Rectal smooth muscle tissue (tissue), 1 donor: ENCODE results near the gene FIS1.

Experiments used
- H3K27ac ChIP-seq: one replicate; pipeline ENCODE4 v1.7.0; 2013; ENCODE audit warnings: low read depth, low read length, inconsistent platforms
- H3K27me3 ChIP-seq: one replicate; pipeline ENCODE4 v1.7.0; 2013; ENCODE audit warnings: low read length; ENCODE audit not compliant: control insufficient read depth, insufficient read depth
- H3K36me3 ChIP-seq: one replicate; pipeline ENCODE4 v1.7.0; 2013; ENCODE audit warnings: low read length; ENCODE audit not compliant: control insufficient read depth, insufficient read depth
- H3K4me1 ChIP-seq: one replicate; pipeline ENCODE4 v1.7.0; 2013; ENCODE audit warnings: low read length; ENCODE audit not compliant: control insufficient read depth, insufficient read depth
- H3K4me3 ChIP-seq: one replicate; pipeline ENCODE4 v1.7.0; 2013; ENCODE audit warnings: low read length
- H3K9ac ChIP-seq: one replicate; pipeline ENCODE4 v1.7.0; 2013; ENCODE audit warnings: low read length

The FIS1 gene

GRCh38 chr7:101218236-101219125 is 26.4 kb downstream of the FIS1 start:
- Histone ChIP-seq H3K9ac (peak overlapping the region; percentile 33), H3K36me3 (peaks cover 8% of the 10 kb centered on the region), H3K4me1 (peaks cover 13% of the 10 kb centered on the region), H3K27ac (no peak overlapping the region), H3K27me3 (no peaks in the 10 kb centered on the region), H3K4me3 (peak overlapping the region; percentile 87)

- peak within 1 kb of the TSS; percentile 82 for H3K27ac ChIP-seq
- peaks cover 13% of the 10 kb centered on the region for H3K4me1 ChIP-seq
- peak within 1 kb of the TSS; percentile 87 for H3K4me3 ChIP-seq
- no peaks in the 10 kb centered on the region for H3K27me3 ChIP-seq
- peak within 1 kb of the TSS; percentile 69 for H3K9ac ChIP-seq
- H3K36me3 ChIP-seq: peaks cover 4% of the 10 kb centered on the region
These were observed 27.3 kb downstream of the FIS1 start, which contains the start of the genes PLOD3 and ZNHIT1 for GRCh38 chr7:101217388-101218235. Gene PLOD3, minus strand, starts transcription at chr7:101217581. Its CDS starts 307 bp downstream, at chr7:101217274. Gene ZNHIT1, plus strand, starts transcription at chr7:101218165. Its CDS starts 31 bp downstream, at chr7:101218196.

- H3K4me1 ChIP-seq: peaks cover 13% of the 10 kb centered on the region
- H3K27ac ChIP-seq: peak overlapping the region; percentile 82
- H3K27me3 ChIP-seq: no peaks in the 10 kb centered on the region
- H3K36me3 ChIP-seq: peaks cover 6% of the 10 kb centered on the region
- peak overlapping the region; percentile 80 for H3K4me3 ChIP-seq
- peak overlapping the region; percentile 69 for H3K9ac ChIP-seq
These were observed 28.0 kb downstream of the FIS1 start for GRCh38 chr7:101216860-101217387.

- H3K9ac ChIP-seq: peak overlapping the region; percentile 69
- H3K27me3 ChIP-seq: no peaks in the 10 kb centered on the region
- H3K27ac ChIP-seq: no peak overlapping the region
- peak overlapping the region; percentile 80 for H3K4me3 ChIP-seq
- peaks cover 5% of the 10 kb centered on the region for H3K36me3 ChIP-seq
- H3K4me1 ChIP-seq: peaks cover 13% of the 10 kb centered on the region
These were observed 28.7 kb downstream of the FIS1 start for GRCh38 chr7:101216001-101216859.

- Histone ChIP-seq H3K9ac (no peak overlapping the region), H3K36me3 (peaks cover 15% of the 10 kb centered on the region), H3K4me3 (no peak overlapping the region), H3K4me1 (peaks cover 8% of the 10 kb centered on the region), H3K27me3 (no peaks in the 10 kb centered on the region), H3K27ac (no peak overlapping the region)
These were observed 32.9 kb downstream of the FIS1 start for GRCh38 chr7:101212014-101212413.

GRCh38 chr7:101211501-101211900 is 33.4 kb downstream of the FIS1 start:
- Histone ChIP-seq H3K4me1 (peaks cover 6% of the 10 kb centered on the region), H3K4me3 (no peak overlapping the region), H3K9ac (no peak overlapping the region), H3K27ac (no peak overlapping the region), H3K36me3 (peaks cover 16% of the 10 kb centered on the region), H3K27me3 (no peaks in the 10 kb centered on the region)

GRCh38 chr7:101210143-101210542 is 34.7 kb downstream of the FIS1 start:
- Histone ChIP-seq H3K4me3 (no peak overlapping the region), H3K4me1 (no peaks in the 10 kb centered on the region), H3K27ac (no peak overlapping the region), H3K9ac (no peak overlapping the region), H3K27me3 (no peaks in the 10 kb centered on the region), H3K36me3 (peaks cover 16% of the 10 kb centered on the region)

- no peak overlapping the region for H3K4me3 ChIP-seq
- no peak overlapping the region for H3K27ac ChIP-seq
- H3K36me3 ChIP-seq: peaks cover 16% of the 10 kb centered on the region
- H3K27me3 ChIP-seq: no peaks in the 10 kb centered on the region
- no peak overlapping the region for H3K9ac ChIP-seq
- no peaks in the 10 kb centered on the region for H3K4me1 ChIP-seq
These were observed 36.1 kb downstream of the FIS1 start for GRCh38 chr7:101208794-101209193.

GRCh38 chr7:101207459-101207858 is 37.4 kb downstream of the FIS1 start:
- Histone ChIP-seq H3K27ac (no peak overlapping the region), H3K27me3 (no peaks in the 10 kb centered on the region), H3K4me3 (no peak overlapping the region), H3K36me3 (peaks cover 16% of the 10 kb centered on the region), H3K9ac (no peak overlapping the region), H3K4me1 (no peaks in the 10 kb centered on the region)

- peaks cover 11% of the 10 kb centered on the region for H3K36me3 ChIP-seq
- H3K27ac ChIP-seq: no peak overlapping the region
- H3K4me3 ChIP-seq: no peak overlapping the region
- no peaks in the 10 kb centered on the region for H3K27me3 ChIP-seq
- no peaks in the 10 kb centered on the region for H3K4me1 ChIP-seq
- H3K9ac ChIP-seq: no peak overlapping the region
These were observed 38.2 kb downstream of the FIS1 start for GRCh38 chr7:101206665-101207042.

GRCh38 chr7:101205901-101206664 is 38.8 kb downstream of the FIS1 start:
- no peaks in the 10 kb centered on the region for H3K4me1 ChIP-seq
- peaks cover under 1% of the 10 kb centered on the region for H3K27me3 ChIP-seq
- no peak overlapping the region for H3K4me3 ChIP-seq
- no peak overlapping the region for H3K27ac ChIP-seq
- H3K36me3 ChIP-seq: peaks cover 11% of the 10 kb centered on the region
- no peak overlapping the region for H3K9ac ChIP-seq
